Choroid plexus epithelial cell (primary cell): ENCODE data around the gene UBP1.

Source experiments
- DNase-seq: peaks from one replicate; pipeline ENCODE4 v3.0.0-alpha.2; 2010; ENCODE audit warnings: low read depth
- H3K4me3 ChIP-seq: 2 replicates; pipeline ENCODE4 v1.5.1; 2011; ENCODE audit warnings: low read depth, mild to moderate bottlenecking, control low read depth, low read length, moderate library complexity
- TF ChIP-seq, protein P1 (sequence below): conservative IDR thresholded peaks from 2 replicates; pipeline ENCODE4 v1.5.1; 2011; ENCODE audit warnings: low read depth, mild to moderate bottlenecking, control low read depth, inconsistent platforms, low read length, moderate library complexity

UBP1 gene

DNA sequence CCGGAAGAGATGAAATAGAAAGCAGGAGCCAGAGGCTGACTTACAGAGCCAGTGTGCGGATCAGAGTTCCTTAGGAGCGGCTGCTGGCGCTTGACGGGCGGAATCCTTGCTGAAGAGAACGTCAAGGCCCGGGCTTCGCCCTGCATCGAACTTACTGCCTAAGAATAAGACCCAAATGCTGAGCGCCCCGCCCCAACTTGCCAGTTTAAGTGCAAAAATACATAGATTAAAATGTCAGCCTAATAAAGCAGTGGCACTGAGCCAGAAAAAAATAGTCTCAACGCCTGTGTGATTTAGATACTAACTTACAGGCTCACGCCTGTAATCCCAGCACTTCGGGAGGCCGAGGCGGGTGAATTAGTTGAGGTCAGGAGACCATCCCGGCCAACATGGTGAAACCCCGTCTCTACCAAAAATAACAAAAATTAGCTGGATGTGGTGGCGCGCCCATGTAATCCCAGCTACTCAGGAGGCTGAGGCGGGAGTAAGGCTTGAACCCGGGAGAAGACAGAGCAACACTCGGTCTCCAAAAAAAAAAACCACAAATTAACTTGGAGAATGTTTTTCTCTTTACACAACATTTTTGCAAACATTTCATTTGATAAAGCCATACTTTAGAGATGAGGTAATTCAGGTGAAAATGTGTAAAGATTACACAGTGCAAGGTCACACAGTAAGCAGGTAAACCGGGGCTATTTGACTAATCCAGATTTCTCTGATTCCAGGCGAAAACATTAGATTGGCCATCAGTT, 1.2 kb upstream of the UBP1 start:
- no peak for DNase-seq

DNA sequence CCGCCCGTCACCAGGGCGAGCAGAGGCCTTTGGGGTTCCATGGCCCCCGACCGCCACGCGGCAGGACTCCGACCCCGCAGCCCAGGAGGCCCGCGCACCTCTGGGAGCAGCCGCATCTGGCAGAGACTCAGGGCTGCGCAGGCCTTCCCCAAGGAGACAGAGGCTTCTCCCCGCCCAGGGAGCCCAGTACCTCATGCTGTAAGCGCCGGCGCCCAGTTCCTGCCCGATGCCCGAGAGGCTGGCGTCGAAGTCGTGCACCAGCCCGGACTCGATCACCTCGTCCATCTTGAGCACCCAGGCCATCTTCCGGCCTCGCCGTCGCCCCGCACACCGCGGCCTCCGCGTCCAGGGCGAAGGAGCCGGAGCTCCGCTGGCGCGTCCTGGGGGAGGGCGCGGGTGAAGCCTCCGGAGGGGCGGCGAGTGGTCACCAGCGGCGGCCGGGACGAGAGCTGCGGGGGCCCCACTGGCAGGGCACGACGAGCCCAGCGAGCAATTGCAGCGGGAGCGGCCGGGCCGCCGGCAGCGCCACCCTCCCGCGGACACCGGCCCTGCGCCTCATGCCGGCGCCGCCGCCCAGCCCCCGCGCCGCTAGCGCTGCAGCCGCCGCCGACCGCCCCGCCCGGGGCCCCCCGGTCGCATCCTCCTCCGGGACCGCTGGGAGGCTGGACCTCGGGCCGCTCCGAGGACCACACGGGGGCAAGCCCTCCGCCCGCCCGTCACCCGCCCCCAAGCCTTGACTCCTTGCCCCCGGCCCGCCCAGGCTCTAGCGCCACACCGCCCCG, 468 bp downstream of the UBP1 start:
- peak; percentile 42 for DNase-seq
- TF ChIP-seq, protein P1, sequence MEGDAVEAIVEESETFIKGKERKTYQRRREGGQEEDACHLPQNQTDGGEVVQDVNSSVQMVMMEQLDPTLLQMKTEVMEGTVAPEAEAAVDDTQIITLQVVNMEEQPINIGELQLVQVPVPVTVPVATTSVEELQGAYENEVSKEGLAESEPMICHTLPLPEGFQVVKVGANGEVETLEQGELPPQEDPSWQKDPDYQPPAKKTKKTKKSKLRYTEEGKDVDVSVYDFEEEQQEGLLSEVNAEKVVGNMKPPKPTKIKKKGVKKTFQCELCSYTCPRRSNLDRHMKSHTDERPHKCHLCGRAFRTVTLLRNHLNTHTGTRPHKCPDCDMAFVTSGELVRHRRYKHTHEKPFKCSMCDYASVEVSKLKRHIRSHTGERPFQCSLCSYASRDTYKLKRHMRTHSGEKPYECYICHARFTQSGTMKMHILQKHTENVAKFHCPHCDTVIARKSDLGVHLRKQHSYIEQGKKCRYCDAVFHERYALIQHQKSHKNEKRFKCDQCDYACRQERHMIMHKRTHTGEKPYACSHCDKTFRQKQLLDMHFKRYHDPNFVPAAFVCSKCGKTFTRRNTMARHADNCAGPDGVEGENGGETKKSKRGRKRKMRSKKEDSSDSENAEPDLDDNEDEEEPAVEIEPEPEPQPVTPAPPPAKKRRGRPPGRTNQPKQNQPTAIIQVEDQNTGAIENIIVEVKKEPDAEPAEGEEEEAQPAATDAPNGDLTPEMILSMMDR, result peak; percentile 17
- peak overlapping the region; percentile 87 for H3K4me3 ChIP-seq

More for the DNA sequence above, 1.2 kb upstream of the UBP1 start:
- peak overlapping the region; percentile 87 for H3K4me3 ChIP-seq
- TF ChIP-seq, protein P1, result no peak

DNA sequence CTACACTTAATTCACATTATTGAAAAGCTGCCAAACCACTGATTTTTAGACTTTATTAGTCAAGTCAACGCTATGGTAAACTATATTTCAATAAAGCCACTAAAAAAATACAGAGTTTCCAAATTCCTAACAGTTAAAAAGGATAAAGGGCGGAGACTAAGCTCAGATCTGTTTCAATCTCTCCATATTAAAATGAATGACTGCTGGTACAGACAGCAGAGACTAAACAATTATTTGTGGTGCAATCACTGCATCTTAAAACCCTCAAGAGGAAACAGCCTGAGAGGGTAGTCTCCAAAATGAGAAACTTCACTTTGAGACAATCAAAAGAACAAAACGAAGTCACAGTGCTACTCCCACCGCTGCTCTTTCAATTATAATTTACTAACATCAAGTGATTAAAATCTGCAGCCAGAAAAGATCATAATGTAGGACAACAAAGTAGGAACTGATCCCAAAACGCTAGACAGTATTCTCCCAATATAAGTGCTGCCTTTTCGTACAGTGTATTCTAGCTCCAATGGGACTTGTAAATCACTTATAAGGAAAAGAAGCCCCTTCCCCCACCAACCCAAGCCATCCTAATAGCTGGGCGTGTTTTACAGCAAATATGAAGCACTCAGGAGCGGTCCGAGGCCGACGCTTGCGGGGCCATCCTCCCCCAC, 1.2 kb downstream of the UBP1 start:
- peak; percentile 27 for DNase-seq
- TF ChIP-seq, protein P1, result no peak

DNA sequence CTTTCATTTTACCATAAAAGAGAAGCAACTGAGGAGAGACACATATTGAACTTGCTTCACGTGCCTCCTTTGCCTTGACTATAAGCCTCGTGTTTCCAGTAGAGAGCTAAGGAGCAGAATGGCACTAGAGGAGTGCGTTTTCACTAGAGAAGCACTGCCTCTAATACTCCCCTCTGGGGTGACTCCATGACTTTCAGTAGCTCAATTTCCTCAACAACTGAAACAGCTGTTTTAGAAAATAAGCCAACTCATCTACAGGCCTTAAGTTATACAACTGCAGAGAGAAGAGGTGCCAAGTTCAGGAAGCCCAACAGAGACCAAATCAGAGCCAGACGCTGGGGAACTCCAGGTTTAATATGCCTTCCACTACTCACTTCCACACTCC, 1.9 kb downstream of the UBP1 start:
- peak; percentile 68 for DNase-seq
- TF ChIP-seq, protein P1, result no peak
- peak overlapping the region; percentile 87 for H3K4me3 ChIP-seq

More for the DNA sequence above, 1.2 kb downstream of the UBP1 start:
- peak overlapping the region; percentile 87 for H3K4me3 ChIP-seq

DNA sequence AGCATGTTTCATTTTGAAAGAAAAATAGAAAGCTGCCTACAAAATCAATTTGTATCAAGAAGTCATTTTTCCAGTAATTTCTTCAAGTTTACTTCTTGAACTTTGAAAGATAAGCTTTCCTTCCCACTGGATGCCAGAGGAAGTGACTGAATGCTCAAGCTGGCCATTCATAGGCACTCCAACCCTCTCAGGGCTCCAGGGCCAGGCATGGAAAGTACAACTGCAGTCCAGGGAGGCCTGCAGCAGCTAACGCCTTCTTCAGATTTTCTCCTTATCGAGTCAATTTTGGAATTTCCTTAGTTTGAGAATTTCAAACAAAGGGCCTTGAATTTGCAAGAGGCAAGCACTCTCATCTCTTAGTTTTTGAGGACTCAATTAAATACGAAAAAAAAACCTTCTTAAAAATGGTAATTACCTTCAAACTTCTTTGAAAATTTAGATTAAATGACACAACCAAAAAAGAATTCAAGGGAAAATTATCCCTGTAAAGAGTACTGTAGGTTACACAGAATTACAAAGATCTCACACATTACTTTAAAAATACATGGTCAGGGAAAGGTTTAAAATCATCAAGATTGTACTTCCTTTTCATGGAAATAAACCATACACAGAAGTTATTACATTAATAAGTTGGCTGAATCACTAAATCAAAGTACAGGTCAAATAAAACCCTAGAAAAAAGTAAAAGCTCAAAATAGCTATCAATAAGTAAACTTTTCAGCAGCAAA, 2.5 kb downstream of the UBP1 start:
- H3K4me3 ChIP-seq, result peak overlapping the region; percentile 87
- peak; percentile 72 for DNase-seq
- TF ChIP-seq, protein P1, result no peak

DNA sequence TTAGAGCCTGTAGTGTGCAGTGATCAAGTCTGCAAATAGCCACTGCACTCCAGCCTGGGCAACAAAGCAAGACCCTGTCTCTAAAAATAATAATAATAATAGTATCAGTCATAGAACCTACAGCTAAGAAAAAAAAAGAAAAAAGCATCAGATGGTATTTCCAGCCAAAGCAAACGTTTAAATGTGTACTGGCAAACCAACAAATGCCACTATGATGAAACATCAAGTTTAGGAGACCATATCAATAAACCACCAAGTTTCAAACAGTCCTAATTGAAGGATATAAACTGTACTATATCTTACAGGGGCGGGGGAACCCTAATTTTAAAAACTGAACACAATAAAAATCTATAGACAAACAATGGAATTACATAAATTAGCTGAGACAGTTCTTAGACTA, 6.4 kb downstream of the UBP1 start:
- no peak overlapping the region for H3K4me3 ChIP-seq
- no peak for DNase-seq
- TF ChIP-seq, protein P1, result no peak
